K562 (cell line): Measurements from ENCODE around the gene DTNBP1. TPM values are rescaled to one million over a fixed set of nuclear protein-coding genes. Genes with fewer than 3 reads are reported as not detected.

ENCODE experiments used
- ATAC-seq: fragments of 200-7000 bp; cut with Tn5 transposase; 3 replicates; pipeline ENCODE4 v1.9.1; 2020; ENCODE audit warnings: moderate library complexity
- BruUV-seq: library from RNA; stranded (reverse); fragments of 400-500 nt; replicated peaks from 2 replicates; lab custom pipeline; 2021; lab: Mats Ljungman, UMichigan
- CTCF ChIA-PET: fragments of 300-600 bp; formaldehyde crosslinking; extraction: SDS; loops from one replicate; lab custom pipeline; 2021; ENCODE audit warnings: low intra/inter-chr PET ratio; lab: Yijun Ruan, JAX
- POLR2A ChIA-PET: fragments of 300-600, 350-650 bp; sonication (Branson Sonifier 250); formaldehyde crosslinking; extraction: SDS; loops from one replicate; lab custom pipeline; 2021; ENCODE audit warnings: antibody characterized with exemption, inconsistent platforms; lab: Yijun Ruan, JAX
- DNase-seq, 4 experiments: peaks; one replicate each; pipeline versions ENCODE4 v3.0.0 to v3.0.0-alpha.2; 2011 to 2018; ENCODE audit warnings: low spot score in 3 of 4, mixed read lengths in 3 of 4; ENCODE audit errors: extremely low read depth in 1 of 4
- FAIRE-seq: peaks from 2 replicates; lab custom pipeline; 2011; peaks lifted over from hg19 to GRCh38; lab: Jason Lieb, UNC
- H2AFZ ChIP-seq: 2 replicates; pipeline ENCODE4 v1.6.0; 2011; ENCODE audit warnings: low read depth, low read length, control low read depth, inconsistent platforms
- H3K27ac ChIP-seq: fragments of 200-600 bp; 3 replicates; pipeline ENCODE4 v1.8.0; 2011; ENCODE audit warnings: low read depth, mild to moderate bottlenecking, control low read depth, inconsistent platforms, low read length, moderate library complexity, mixed read lengths; ENCODE audit errors: extremely low read depth
- H3K27me3 ChIP-seq, 2 experiments: fragments of 300-600 bp in 1 of 2; 2 replicates in 1 of 2; 3 replicates in 1 of 2; pipeline versions ENCODE4 v1.6.0 to v1.8.0; 2011; ENCODE audit warnings: inconsistent platforms in 2 of 2, low read length in 2 of 2, mild to moderate bottlenecking in 1 of 2, mixed read lengths in 1 of 2, moderate library complexity in 1 of 2; ENCODE audit not compliant: control insufficient read depth in 2 of 2, insufficient read depth in 2 of 2
- H3K36me3 ChIP-seq: fragments of 300-600 bp; 3 replicates; pipeline ENCODE4 v1.8.0; 2011; ENCODE audit warnings: mild to moderate bottlenecking, low read length, inconsistent platforms; ENCODE audit not compliant: control insufficient read depth, insufficient read depth
- H3K4me1 ChIP-seq, 2 experiments: fragments of 200-600 bp in 1 of 2; replicated peaks in 1 of 2; 2 replicates in 1 of 2; 3 replicates in 1 of 2; pipeline versions ENCODE4 v1.5.1 to v1.8.0; 2011; ENCODE audit warnings: inconsistent platforms in 2 of 2, low read length in 2 of 2, mild to moderate bottlenecking in 1 of 2, mixed read lengths in 1 of 2, moderate library complexity in 1 of 2; ENCODE audit not compliant: control insufficient read depth in 2 of 2, insufficient read depth in 2 of 2
- H3K4me2 ChIP-seq: 2 replicates; pipeline ENCODE4 v1.6.1; 2011; ENCODE audit warnings: low read length, control low read depth, inconsistent platforms, mixed read lengths; ENCODE audit not compliant: insufficient read depth
- H3K4me3 ChIP-seq: fragments of 200-600 bp; sonication (generic), shearing (Covaris generic); 2 replicates; pipeline ENCODE4 v1.5.1; 2016; ENCODE audit warnings: control low read depth, inconsistent platforms
- H3K79me2 ChIP-seq: fragments of 200-600 bp; 3 replicates; pipeline ENCODE4 v1.8.0; 2011; ENCODE audit warnings: low read length, inconsistent platforms; ENCODE audit not compliant: control insufficient read depth, insufficient read depth
- H3K9ac ChIP-seq, 2 experiments: 2 replicates each; pipeline versions ENCODE4 v1.6.0 to v1.6.1; 2011; ENCODE audit warnings: low read depth in 2 of 2, low read length in 2 of 2, control low read depth in 1 of 2, inconsistent platforms in 1 of 2, mild to moderate bottlenecking in 1 of 2, mixed read lengths in 1 of 2; ENCODE audit not compliant: insufficient read depth in 1 of 2
- H3K9me1 ChIP-seq: one replicate; pipeline ENCODE4 v1.6.0; 2011; ENCODE audit warnings: inconsistent platforms, mild to moderate bottlenecking, low read length, moderate library complexity; ENCODE audit not compliant: control insufficient read depth, insufficient read depth
- H3K9me3 ChIP-seq: replicated peaks from 2 replicates; pipeline ENCODE4 v1.5.1; 2011; ENCODE audit warnings: low read depth, low read length, inconsistent platforms; ENCODE audit not compliant: control insufficient read depth, insufficient read depth
- H4K20me1 ChIP-seq: replicated peaks from 2 replicates; pipeline ENCODE4 v1.6.1; 2011; ENCODE audit warnings: low read length, inconsistent platforms, mixed read lengths; ENCODE audit not compliant: control insufficient read depth, insufficient read depth
- GTF2B ChIP-seq: IDR thresholded peaks from 2 replicates; pipeline ENCODE4 v1.6.1; 2011; ENCODE audit not compliant: insufficient read length; ENCODE audit errors: extremely low read depth
- HNRNPLL ChIP-seq: fragments of 200-400 bp; formaldehyde crosslinking; IDR thresholded peaks from 2 replicates; pipeline ENCODE4 v1.6.1; 2017; ENCODE audit warnings: low read length, low read depth, mild to moderate bottlenecking; ENCODE audit not compliant: poor library complexity, severe bottlenecking
- MECOM ChIP-seq: fragments of 250-450 bp; sonication (Bioruptor Pico); IDR thresholded peaks from 2 replicates; pipeline ENCODE4 v1.8.0; 2022; ENCODE audit warnings: inconsistent platforms
- MEIS2 ChIP-seq: fragments of 450-650 bp; IDR thresholded peaks from 2 replicates; pipeline ENCODE4 v1.6.1; 2014; ENCODE audit warnings: mild to moderate bottlenecking; ENCODE audit not compliant: partially characterized antibody
- SOX6 ChIP-seq: fragments of 450-650 bp; IDR thresholded peaks from 2 replicates; pipeline ENCODE4 v1.6.1; 2014; ENCODE audit warnings: mild to moderate bottlenecking
- SREBF1 ChIP-seq: fragments of 150-350 bp; IDR thresholded peaks from 2 replicates; pipeline ENCODE4 v1.6.1; 2014; ENCODE audit warnings: antibody characterized with exemption, low read depth, low read length, borderline replicate concordance
- ZNF12 ChIP-seq: sonication (generic); formaldehyde crosslinking; IDR thresholded peaks from 2 replicates; pipeline ENCODE4 v1.4.0; 2020; ENCODE audit warnings: mild to moderate bottlenecking, missing genetic modification reagents
- ZNF197 ChIP-seq: fragments of 200-800 bp; sonication (Bioruptor generic); IDR thresholded peaks from 2 replicates; pipeline ENCODE4 v1.6.1; 2016; ENCODE audit warnings: low read depth, missing genetic modification characterization, missing compliant biosample characterization
- ZNF79 ChIP-seq: fragments of 250-450 bp; sonication (Bioruptor Pico); IDR thresholded peaks from 2 replicates; pipeline ENCODE4 v1.4.0; 2020; ENCODE audit warnings: low read depth, mild to moderate bottlenecking, moderate library complexity
- WGBS: fragments of 100-300 bp; shearing (Covaris generic); methylation state at CpG from one replicate; pipeline ENCODE4 v1.1.6; 2016; ENCODE audit warnings: low coverage, mixed read lengths; ENCODE audit not compliant: insufficient coverage; ENCODE audit errors: missing lambda C conversion rate; 5-methylcytosine and 5-hydroxymethylcytosine counted together
- in situ Hi-C: fragments of 300-500 bp; cut with MboI; formaldehyde crosslinking; loops from 4 replicates; pipeline ENCODE4 v1.15.0; 2018; ENCODE audit warnings: inconsistent platforms, mixed read lengths
- intact Hi-C: fragments of 100-400 bp; cut with micrococcal nuclease; formaldehyde crosslinking; loops from 2 replicates; pipeline ENCODE4 v1.14.2; 2022
- polyA plus RNA-seq, 8 experiments: library from polyadenylated mRNA; depleted of rRNA in 4 of 8; stranded (reverse) in 5 of 8; unstranded in 3 of 8; fragments of >200 nt; fragmentation: Nextera tagmentation in 2 of 8; fragmentation: Illumina TruSeq in 1 of 8; extraction: Ambion mirVana in 2 of 8; extraction: Trizol in 1 of 8; gene quantifications; 2 replicates each; pipeline versions ENCODE4 v1.2.1 to v1.2.3, GENCODE V29; 2011 to 2014; ENCODE audit warnings: inconsistent platforms in 1 of 8, missing spikeins in 1 of 8
- total RNA-seq, 7 experiments: library from RNA; depleted of rRNA in 6 of 7; stranded (reverse); fragments of >200 nt in 6 of 7; fragmentation: Illumina TruSeq in 2 of 7; extraction: Trizol in 2 of 7; gene quantifications; 2 replicates each; pipeline versions ENCODE4 v1.2.1 to v1.2.3, GENCODE V29; 2011 to 2021; ENCODE audit warnings: low replicate concordance in 1 of 7
- TF ChIP-seq, protein P1 (sequence below): fragments of 450-650 bp; formaldehyde crosslinking; IDR thresholded peaks from 2 replicates; pipeline ENCODE4 v1.4.0; 2022; ENCODE audit warnings: missing genetic modification characterization
- TF ChIP-seq, protein P2 (sequence below): sonication (generic); formaldehyde crosslinking; IDR thresholded peaks from 2 replicates; pipeline ENCODE4 v1.9.0; 2022; ENCODE audit warnings: mild to moderate bottlenecking, missing genetic modification reagents

DTNBP1 gene
- total and polyA plus RNA-seq, 9 of the 15 experiments (the other 6 are each of a cell fraction or from before 2014, with no cell fraction given): 16.7 to 54.5 (median 21.4) TPM

- DNase-seq: no peak
- H2AFZ ChIP-seq: no peak overlapping the region
- ChIA-PET POLR2A (interaction anchor here (0.6 to 1.2 kb wide), 3 partner anchors 12 to 101 kb away, joined by 3 to 4 read pairs (median 4); no protein-coding TSS in a partner anchor), CTCF (no interaction called here)
- peaks cover 0 to 3% of the 10 kb centered on the region in 2 experiments; a peak in 1 of 5 replicates for H3K4me1 ChIP-seq
- no peak overlapping the region for H3K4me2 ChIP-seq
- intact Hi-C loops (no loop called here), in situ Hi-C loops (no loop called here)
- H3K27ac ChIP-seq: no peak overlapping the region
- no peak overlapping the region for H3K4me3 ChIP-seq
- no peaks in the 10 kb centered on the region for H4K20me1 ChIP-seq
- H3K79me2 ChIP-seq: no peaks in the 10 kb centered on the region
- no peaks in the 10 kb centered on the region for H3K9me1 ChIP-seq
- H3K36me3 ChIP-seq: peaks cover 83% of the 10 kb centered on the region; the same call in 2 of the 3 replicates
- H3K27me3 ChIP-seq: no peaks in the 10 kb centered on the region
- FAIRE-seq: no peak
- no peak for TF ChIP-seq ZNF79 (CRISPR knock-in tag)
- TF ChIP-seq MEIS2: no peak
- no peak for TF ChIP-seq ZNF12 (CRISPR knock-in tag)
- TF ChIP-seq GTF2B: no peak
- no peak for TF ChIP-seq ZNF197 (CRISPR knock-in tag)
- TF ChIP-seq, protein P1, sequence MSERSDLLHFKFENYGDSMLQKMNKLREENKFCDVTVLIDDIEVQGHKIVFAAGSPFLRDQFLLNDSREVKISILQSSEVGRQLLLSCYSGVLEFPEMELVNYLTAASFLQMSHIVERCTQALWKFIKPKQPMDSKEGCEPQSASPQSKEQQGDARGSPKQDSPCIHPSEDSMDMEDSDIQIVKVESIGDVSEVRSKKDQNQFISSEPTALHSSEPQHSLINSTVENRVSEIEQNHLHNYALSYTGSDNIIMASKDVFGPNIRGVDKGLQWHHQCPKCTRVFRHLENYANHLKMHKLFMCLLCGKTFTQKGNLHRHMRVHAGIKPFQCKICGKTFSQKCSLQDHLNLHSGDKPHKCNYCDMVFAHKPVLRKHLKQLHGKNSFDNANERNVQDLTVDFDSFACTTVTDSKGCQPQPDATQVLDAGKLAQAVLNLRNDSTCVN (CRISPR knock-in tag): no peak
- no peak for TF ChIP-seq HNRNPLL
- TF ChIP-seq SREBF1: no peak
- TF ChIP-seq, protein P2, sequence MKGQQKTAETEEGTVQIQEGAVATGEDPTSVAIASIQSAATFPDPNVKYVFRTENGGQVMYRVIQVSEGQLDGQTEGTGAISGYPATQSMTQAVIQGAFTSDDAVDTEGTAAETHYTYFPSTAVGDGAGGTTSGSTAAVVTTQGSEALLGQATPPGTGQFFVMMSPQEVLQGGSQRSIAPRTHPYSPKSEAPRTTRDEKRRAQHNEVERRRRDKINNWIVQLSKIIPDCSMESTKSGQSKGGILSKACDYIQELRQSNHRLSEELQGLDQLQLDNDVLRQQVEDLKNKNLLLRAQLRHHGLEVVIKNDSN: no peak
- no peak for TF ChIP-seq MECOM (CRISPR knock-in tag)
- no peak for TF ChIP-seq SOX6
- no peak overlapping the region for H3K9ac ChIP-seq
- 90% methylated on average over 6 of the region's 6 CpGs for WGBS
- no peaks in the 10 kb centered on the region for H3K9me3 ChIP-seq
- no peak; the same call in 2 of the 3 replicates for ATAC-seq
- no TSS peak for BruUV-seq
Observed at GRCh38 chr6:15522427-15522826, 140.4 kb downstream of the DTNBP1 start.
